ENCODE results near the gene ROR1.
"Not testable (repeated sequence)": the region's sequence is repeated elsewhere in the genome, so short reads cannot be mapped to it uniquely, and the experiment has no call there.

Gene ROR1

GRCh38 chr1:63794939-63795378 lies 21.1 kb downstream of the ROR1 start:
- DNase-seq = no peak

- DNase-seq = no peak
Observed at GRCh38 chr1:63795455-63795854, 21.6 kb downstream of the ROR1 start.

DNA sequence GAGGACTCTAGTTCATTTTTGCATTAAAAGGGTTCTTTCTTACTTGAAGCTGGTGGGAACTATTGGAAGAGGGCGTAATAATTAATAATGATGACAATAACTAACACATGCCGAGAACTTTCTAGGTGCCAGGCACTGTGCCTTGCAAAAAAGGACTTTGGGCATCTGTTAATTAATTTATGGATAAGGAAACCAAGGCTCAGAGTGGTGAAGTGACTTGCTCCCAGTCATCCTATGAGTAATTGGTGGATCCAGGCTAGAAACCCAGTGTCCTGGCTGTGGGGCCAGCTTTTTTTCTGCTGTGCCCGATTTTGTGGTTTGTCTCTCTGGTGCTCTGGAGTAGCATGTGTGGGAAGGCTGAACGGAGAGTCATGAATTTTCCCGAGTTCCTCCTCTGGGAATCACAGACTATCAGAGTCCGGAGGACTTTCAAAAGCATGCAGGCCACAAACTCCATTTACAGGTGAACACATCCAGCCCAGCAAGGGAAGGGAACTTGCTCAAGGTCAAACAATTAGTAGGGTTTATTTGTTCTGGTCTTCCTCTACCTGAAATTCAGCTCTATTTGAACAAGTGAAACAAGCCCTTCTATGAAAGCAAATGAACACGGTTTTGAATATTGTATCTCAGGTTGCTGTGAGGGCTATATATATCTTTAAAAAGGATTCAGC lies 23.4 kb downstream of the ROR1 start:
- no peak for DNase-seq

- DNase-seq = no peak
Observed at GRCh38 chr1:63798284-63798683, 24.5 kb downstream of the ROR1 start.

DNA sequence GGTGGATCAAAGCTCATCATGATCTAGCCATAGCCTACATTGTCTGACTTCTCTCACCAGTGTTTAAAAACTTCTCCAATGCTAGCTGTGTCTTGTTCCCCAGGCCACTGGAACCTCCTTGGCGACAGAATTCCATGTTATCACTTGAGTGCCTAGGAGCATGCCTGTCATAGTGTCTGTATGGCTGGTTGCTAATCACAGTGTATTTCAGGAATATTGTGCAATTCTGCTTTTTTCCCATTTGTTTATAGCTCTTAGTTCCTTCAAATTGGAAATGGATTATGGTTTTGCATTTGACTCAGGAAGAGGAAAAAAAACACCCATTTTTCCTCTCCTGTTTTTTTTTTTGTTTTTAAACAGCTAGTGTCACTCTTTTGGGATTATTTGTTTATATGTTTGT lies 25.5 kb downstream of the ROR1 start:
- no peak for DNase-seq

DNA sequence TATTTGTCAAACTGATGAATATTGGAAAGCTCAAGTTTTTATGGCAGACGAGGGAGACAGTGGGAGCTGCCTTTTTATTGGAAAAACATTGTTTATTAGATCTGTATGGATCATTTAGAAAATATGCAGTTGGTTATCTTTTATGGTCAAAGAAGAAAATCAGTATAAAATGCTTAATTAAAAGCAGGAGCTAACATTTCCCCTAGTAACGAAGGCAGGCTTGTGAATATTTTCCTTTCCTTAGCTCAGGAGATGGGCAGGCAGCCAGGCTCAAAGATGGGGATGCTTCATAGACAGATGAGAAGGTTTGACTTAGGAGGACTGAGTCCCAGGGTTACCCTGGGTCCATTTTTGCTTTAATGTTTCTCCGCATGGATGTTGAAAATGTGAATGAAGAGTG lies 26.0 kb downstream of the ROR1 start:
- DNase-seq = no peak

DNA sequence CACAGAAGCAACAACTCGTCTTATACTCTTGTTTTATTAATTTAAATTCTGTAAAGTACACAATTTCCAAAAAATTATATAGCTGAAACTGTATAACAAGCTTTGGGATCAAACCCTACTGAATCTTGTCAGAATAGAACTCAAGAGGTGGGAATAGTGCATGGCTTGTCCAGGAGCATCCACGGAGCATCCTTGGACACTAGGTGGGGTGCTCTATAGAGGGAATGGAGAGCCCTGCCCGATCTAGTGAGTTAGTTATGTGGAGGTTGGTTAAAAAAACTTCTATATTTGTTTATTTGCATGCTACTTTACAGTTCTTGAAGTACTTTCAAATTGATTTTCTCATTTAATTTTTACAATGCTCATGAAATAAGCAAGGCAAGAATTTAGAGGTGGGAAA lies 28.3 kb downstream of the ROR1 start:
- no peak for DNase-seq

DNA sequence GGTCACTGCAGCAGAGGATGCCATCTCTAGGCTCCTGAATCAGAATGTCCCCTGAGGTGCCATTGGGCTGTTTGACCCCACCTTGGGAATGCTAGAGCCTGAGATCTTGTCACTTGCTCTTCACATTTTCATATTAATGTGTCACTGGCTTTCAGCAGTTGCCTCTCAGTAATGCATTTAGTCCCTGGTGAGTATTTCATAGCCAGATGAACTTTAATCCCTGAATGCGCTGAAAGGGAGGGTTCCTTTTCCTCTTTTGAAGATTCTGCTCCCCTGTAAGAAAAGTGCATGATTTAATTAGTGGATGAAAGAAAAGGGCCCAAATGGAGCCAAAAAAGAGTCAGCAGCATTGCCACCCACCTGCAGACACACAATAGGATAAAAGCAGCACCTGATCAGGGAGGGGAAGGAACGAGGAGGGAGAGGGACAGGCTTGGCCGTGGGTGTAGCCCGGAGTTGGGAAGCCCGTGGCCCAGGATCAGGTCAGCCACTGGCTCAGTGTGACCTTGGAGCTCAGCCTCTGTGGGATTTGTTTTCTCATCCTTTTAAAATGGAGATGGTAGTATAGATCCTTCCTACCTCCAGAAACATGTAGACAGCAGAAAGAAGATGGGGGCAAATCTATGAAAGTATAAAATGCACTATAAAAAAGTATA lies 31.1 kb downstream of the ROR1 start:
- DNase-seq = no peak

DNA sequence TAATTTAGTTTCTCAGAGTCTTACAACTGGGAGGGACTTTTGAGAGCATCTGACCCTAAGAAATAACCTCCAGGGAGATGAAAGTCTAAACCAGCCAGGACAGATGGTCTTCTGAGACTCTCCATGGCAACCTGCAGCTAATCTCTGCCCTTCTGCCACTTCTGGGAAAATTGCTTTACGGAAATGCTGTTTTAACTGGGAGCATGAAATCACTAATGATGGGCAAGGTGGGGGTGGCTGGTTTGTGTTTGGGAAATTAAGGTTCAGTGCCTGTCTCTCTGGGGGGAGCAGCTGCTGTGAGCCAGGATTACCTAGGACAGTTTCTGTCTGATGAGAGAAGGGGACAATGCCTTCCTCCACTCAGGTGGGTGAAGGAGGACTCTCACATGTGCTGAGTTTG lies 33.2 kb downstream of the ROR1 start:
- DNase-seq = no peak

- DNase-seq = no peak
Observed at GRCh38 chr1:63810936-63811469, 37.2 kb downstream of the ROR1 start.

DNA sequence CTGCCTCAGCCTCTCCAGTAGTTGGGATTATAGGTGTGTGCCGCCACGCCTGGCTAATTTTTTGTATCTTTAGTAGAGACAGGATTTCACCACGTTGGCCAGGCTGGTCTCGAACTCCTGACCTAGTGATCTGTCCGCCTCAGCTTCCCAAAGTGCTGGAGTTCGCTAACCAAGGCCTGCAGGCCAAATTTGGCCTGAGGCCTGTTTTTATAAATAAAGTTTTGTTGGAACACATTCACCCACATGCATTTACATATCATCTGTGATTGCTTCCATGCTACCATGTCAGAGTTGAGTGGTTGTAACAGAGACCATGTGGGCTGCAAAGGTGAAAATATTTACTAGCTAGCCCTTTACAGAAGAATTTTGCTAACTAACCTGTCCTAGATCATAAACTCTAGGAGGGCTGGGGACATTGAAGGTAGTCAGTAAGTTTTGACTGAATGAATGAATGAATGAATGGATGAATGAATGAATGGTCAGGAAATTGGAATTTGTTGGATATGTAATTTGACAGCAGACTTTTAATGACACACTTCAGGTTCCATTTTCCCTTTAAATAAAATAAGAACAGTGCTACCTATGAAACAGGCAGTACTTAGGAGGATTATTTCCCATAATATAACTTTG lies 38.4 kb downstream of the ROR1 start:
- no peak for DNase-seq

DNA sequence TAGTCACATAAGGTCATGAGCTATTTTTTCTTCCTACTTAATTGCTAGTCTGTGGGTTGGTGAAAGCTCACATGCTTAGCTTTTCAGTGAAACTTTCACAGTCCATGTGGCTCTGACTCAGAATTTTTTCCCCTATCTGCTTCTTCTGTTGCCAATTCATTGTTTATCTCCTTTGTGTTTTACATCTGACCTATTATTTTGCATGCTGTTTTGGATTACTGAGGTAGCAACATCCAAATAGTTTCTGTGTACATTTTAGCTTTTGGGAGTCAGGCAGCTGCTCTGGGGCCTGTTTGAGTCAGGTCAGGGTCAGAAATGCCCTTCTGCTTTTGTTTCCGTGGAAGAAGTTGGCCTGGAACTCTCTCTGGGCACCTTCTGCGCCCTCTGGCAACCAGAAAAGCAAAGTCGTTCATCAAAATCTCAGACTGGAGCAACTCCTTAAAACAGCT lies 40.0 kb downstream of the ROR1 start:
- DNase-seq = no peak

- not testable (repeated sequence) for DNase-seq
Observed at GRCh38 chr1:63816217-63816815, 42.5 kb downstream of the ROR1 start.

- DNase-seq = no peak
Observed at GRCh38 chr1:63817152-63817667, 43.4 kb downstream of the ROR1 start.

DNA sequence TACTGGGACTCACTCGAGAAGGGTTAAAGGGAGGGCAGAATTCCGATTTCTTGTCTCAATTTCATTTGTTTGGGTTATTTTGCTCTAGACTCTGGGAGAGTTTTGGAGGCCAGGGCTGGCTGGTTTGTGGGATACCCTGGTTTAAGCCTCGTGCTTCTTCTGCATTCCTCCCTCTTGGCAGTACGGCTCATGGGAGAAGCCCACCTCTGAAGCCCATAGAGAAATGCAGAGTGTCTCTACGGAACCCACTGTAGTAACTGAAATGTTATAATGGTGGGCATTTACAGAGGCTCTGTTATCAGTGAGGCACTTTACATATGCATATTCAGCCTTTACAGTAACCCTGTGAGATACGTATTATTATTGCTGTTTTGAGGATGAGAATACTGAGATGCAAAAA lies 43.9 kb downstream of the ROR1 start:
- DNase-seq = no peak

DNA sequence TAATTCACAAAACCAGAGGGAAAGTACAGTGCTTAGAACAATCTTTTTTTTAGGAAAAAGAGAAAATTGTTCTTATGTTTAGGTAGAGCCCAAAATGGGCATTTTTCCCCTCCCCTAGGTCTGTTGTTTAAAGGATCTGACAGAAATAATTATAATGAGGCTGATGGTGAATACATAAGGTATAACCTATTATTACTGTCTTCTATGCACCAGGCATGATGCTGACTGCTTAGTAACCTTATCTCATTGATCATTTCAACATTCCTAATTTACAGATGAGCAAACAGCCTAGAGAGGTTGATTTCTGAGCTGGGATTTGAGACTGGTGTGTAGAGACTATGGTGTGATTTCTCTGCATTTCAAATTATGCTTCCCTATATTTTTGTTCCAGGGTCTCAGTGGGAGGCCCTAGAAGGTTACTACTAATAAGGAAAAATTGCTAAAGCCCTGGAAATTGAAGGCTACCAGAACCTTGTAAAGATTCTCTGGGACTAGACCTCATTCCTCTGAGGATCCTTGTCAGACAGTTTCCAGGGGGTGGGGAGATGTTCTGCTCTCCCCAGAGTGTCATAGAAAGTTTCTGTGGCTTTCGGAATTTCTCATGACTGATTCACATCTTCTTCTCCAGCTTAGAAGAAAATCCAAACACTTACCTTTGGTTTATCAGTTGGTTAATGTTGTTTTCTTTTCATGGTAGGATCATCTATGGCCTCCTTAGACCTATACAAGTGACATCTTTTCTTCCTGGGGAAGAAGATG lies 44.9 kb downstream of the ROR1 start:
- no peak for DNase-seq

DNA sequence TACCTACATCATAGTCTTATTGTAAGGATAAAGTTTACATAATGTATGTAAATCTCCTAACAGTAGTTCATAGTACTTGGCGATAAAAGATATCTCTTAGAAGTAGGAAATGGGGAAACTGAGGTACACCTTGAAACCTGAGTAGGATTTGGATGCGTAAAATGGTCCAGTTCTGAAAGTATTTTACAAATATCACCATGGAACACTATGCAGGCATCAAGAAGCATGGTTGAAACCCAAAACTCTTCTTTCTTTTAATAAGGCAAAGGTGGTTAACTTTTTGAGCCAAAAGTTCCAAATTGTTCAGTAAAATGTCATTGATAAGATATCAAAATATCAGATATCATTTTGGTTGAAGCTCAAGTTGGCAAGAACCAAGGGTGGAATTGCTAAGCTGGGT lies 46.0 kb downstream of the ROR1 start:
- DNase-seq = no peak

DNA sequence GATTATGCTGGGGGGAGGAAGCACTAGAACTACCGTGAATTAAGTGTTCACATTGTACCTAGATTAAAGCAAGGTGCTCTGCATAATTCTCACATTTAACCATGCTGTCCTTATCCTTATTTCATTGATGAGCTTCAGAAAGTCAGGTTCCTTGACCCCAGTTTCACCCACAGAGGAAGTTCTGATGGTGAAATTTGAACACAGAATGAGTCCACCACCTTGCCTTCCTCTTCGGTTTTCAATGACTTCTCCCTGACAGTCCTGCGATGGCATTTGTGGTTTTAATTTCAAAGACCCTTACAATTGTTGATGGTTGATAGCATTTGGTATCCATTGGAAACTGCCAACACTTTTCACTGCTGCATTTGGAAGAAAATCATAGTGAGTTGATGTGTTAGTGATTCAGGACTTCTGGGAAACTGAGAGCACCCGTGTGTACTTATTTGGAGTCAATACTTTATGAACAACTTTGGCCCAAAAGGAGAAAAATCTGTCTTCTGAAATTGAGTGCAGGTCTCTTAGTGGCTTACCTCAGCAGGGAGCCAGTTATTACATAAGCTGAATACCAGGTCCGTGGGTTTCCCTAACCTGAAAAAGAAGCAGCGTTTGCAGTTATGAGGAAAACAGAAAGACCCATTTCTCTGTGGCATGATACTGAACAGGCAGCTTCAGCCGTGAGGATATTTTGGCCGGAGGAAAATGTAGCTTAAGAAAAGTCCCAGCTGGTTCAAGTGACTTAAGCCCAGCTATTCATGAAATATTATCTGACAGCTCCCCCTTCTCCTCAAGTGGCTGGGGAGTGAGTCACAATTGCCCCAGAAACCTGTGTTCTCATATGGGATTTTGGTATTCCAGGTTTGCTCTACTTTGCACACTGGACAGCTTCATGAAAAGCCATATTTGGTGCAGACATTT lies 47.5 kb downstream of the ROR1 start:
- no peak for DNase-seq

DNA sequence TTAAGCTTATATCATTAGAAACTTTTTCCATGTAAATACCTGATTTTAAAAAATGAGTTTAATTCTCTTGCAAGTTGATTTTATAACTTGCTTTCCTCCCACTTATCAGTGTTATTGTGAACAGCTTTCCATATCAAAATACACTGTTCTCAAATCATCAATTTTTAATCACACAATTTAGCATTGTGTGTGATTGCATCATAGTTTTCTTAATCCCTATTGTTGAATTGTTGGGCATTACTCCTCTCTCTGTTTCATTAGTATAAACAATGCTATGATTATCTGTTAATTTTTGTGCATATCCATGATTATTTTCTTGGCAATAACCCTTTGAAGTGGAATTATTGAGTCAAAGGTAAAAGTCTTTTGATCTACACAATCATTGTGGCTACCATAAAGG lies 48.7 kb downstream of the ROR1 start:
- no peak for DNase-seq

GRCh38 chr1:63824451-63824850 lies 50.6 kb downstream of the ROR1 start:
- no peak for DNase-seq

DNA sequence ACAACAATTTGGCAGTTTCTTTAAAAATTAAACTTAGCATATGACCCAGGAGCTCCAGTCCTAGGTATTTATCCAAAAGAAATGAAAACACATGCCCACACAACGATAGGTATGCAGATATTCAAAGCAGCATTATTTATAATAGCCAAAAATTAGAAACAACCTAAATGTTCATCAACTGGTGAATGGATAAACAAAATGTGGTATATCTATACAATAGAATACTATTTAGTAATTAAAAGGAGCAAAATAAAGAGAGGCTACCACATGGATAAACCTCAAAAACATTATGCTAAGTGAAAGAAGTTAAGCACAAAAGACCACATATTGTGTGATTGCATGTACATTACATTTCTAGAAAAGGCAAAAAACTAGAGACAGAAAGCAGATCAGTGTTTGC lies 51.3 kb downstream of the ROR1 start:
- no peak for DNase-seq

All from activated effector memory CD4-positive, alpha-beta T cell treated with anti-CD3 and anti-CD28 coated beads, Interleukin-2, amount 50 U/mL, for 16 hours (primary cell).